HG03521 (cell line): Measurements from ENCODE around the gene TMEM151A.
"Not testable (repeated sequence)": the region's sequence is repeated elsewhere in the genome, so short reads cannot be mapped to it uniquely, and the experiment has no call there.

Experiments used
- ATAC-seq: cut with Tn5 transposase; IDR thresholded peaks from one replicate; pipeline ENCODE4 v1.9.1; 2021; ENCODE audit warnings: mild to moderate bottlenecking, moderate library complexity; ENCODE audit not compliant: unreplicated experiment

Gene TMEM151A

GRCh38 chr11:66291706-66292542 lies at the start of gene TMEM151A:
TMEM151A (plus strand) TSS chr11:66291894; CDS start chr11:66292014, 120 bp downstream.
- no peak for ATAC-seq

- ATAC-seq, result no peak
These were observed 49.5 kb upstream of the TMEM151A start for GRCh38 chr11:66242095-66242765.

- ATAC-seq, result no peak
These were observed 47.7 kb upstream of the TMEM151A start for GRCh38 chr11:66243782-66244535.

- ATAC-seq, result no peak
These were observed 44.4 kb upstream of the TMEM151A start for GRCh38 chr11:66247295-66247694.

- no peak for ATAC-seq
These were observed 43.9 kb upstream of the TMEM151A start for GRCh38 chr11:66247801-66248200.

GRCh38 chr11:66248903-66249302 lies 42.8 kb upstream of the TMEM151A start:
- no peak for ATAC-seq

DNA sequence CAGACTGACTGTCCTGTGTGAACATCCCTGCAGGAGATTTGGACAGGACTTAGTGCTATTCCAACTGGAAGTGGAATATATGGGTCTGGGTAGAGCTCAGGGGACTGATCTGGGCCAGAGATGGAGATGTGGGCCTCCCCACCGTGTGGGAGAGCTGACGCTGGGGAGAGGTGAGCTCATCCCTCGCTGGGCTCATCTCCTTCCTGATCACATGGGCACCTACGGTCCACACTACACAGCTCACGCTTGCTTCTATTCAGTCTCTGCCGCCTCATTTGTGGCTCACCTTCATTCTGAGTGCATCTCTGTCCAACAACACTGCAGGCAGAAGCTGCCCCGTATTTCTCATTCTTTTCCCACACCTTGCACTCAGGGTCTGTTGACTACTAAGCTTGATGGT lies 39.9 kb upstream of the TMEM151A start:
- no peak for ATAC-seq

DNA sequence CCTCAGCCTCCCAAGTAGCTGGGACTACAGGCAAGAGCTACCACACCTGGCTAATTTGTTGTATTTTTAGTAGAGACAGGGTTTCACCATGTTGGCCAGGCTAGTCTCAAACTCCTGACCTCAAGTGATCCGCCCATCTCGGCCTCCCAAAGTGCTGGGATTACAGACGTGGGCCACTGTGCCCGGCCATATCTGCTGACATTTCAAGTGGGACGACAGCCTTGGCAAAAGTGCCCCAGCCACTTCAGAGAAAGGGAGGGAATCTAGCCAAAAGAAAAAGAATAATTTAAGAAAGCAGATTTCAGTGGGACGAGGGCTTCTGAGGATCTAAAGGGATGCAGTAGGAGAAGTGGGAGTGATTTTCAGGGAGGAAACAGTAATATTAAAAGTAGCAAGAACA lies 38.6 kb upstream of the TMEM151A start:
- ATAC-seq, result not testable (repeated sequence)

DNA sequence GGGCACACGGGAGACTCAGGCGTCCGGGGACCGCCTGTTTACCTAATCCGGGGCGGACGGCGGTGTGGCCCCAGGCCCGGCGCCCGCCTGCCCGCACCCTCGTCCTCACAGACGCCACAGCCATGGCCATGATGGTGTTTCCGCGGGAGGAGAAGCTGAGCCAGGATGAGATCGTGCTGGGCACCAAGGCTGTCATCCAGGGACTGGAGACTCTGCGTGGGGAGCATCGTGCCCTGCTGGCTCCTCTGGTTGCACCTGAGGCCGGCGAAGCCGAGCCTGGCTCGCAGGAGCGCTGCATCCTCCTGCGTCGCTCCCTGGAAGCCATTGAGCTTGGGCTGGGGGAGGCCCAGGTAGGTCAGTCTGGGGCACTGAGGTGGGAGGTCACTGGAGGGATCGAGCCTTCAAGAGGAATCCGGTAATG lies 33.2 kb upstream of the TMEM151A start:
- no peak for ATAC-seq

- no peak for ATAC-seq
These were observed 32.5 kb upstream of the TMEM151A start for GRCh38 chr11:66259225-66259624.

GRCh38 chr11:66259956-66260355 lies 31.7 kb upstream of the TMEM151A start:
- ATAC-seq, result no peak

- no peak for ATAC-seq
These were observed 30.1 kb upstream of the TMEM151A start for GRCh38 chr11:66261578-66261977.

GRCh38 chr11:66262191-66262590 lies 29.5 kb upstream of the TMEM151A start:
- no peak for ATAC-seq

DNA sequence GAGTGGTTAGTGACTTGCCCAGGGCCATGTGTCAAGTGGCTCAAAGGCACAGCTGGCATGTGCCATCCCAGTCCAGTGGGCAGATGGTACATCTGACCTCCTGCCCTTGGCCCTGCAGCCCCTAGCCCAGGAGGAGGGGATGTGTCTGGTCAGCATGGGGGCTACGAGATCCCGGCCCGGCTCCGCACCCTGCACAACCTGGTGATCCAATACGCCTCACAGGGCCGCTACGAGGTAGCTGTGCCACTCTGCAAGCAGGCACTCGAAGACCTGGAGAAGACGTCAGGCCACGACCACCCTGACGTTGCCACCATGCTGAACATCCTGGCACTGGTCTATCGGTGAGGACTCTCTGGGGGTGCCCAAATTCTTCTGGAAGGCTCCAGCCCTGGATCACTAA lies 29.0 kb upstream of the TMEM151A start:
- ATAC-seq, result no peak

DNA sequence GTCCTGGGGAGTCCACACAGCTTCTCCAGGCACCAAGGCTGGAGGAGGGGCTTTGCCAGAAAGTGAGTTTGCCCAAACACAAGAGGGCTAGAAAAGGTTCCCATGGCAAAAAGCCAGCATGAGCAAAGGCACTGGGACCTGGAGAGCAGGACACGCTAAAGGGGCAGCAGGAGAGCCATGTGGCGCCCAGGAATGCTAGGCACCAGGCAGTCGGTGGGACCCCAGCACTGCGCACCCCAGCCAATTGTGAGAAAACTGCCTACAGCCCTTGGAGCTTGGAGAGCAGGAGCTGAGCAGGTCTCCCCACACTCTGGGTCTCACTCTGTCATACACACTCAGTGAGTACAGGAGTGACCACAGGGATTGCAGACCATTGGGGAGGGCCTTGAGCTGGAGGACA lies 28.5 kb upstream of the TMEM151A start:
- ATAC-seq, result no peak

GRCh38 chr11:66263785-66264184 lies 27.9 kb upstream of the TMEM151A start:
- no peak for ATAC-seq

DNA sequence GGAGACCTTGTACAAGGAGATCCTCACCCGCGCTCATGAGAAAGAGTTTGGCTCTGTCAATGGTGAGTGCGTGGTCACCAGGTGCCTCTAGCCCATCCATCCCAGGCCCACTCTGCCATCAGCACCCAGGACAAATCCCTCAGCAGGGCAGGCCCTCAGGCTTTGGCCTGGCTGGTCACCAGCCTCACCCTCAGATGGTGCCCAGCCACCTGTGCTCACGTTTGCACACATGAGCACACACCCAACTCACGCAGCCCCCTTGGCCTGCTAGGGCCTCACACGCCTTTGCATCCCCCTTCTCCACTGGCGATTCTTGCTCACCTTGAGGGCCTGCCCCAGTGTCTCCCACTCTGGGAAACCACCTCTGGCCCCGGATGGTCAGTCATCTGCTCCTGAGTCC lies 27.3 kb upstream of the TMEM151A start:
- no peak for ATAC-seq

- no peak for ATAC-seq
These were observed 26.8 kb upstream of the TMEM151A start for GRCh38 chr11:66264914-66265313.

GRCh38 chr11:66265531-66266377 lies 25.9 kb upstream of the TMEM151A start:
- ATAC-seq, result no peak

- no peak for ATAC-seq
These were observed 25.2 kb upstream of the TMEM151A start for GRCh38 chr11:66266378-66267038.
